Small intestine (tissue), 7 donors: ENCODE data around the gene CACNG4. TPM values are rescaled to one million over a fixed set of nuclear protein-coding genes. Genes with fewer than 3 reads are reported as not detected.
"Not testable (repeated sequence)": the region's sequence is repeated elsewhere in the genome, so short reads cannot be mapped to it uniquely, and the experiment has no call there.

Experiments used
- DNase-seq, 2 donors: peaks; one replicate each; pipeline versions ENCODE4 v3.0.0 to v3.0.0-alpha.2; 2013
- FAIRE-seq: peaks from 2 replicates; lab custom pipeline; 2012; peaks lifted over from hg19 to GRCh38; lab: Jason Lieb, UNC
- H3K27ac ChIP-seq, 3 donors: one replicate each; pipeline ENCODE4 v1.5.1; 2013; ENCODE audit warnings: low read length in 2 of 3, mild to moderate bottlenecking in 2 of 3, control low read depth in 1 of 3, inconsistent platforms in 1 of 3, low read depth in 1 of 3, moderate library complexity in 1 of 3
- H3K27me3 ChIP-seq, 3 donors: one replicate each; pipeline ENCODE4 v1.6.1; 2013; ENCODE audit warnings: low read length in 3 of 3, inconsistent platforms in 1 of 3; ENCODE audit not compliant: control insufficient read depth in 3 of 3, insufficient read depth in 3 of 3
- H3K36me3 ChIP-seq, 3 donors: one replicate each; pipeline ENCODE4 v1.6.1; 2013; ENCODE audit warnings: low read length in 3 of 3, inconsistent platforms in 1 of 3, low read depth in 1 of 3, mild to moderate bottlenecking in 1 of 3, moderate library complexity in 1 of 3; ENCODE audit not compliant: control insufficient read depth in 3 of 3, insufficient read depth in 2 of 3
- H3K4me1 ChIP-seq, 3 donors: one replicate each; pipeline ENCODE4 v1.6.1; 2013; ENCODE audit warnings: low read length in 2 of 3, inconsistent platforms in 1 of 3, low read depth in 1 of 3, mild to moderate bottlenecking in 1 of 3, moderate library complexity in 1 of 3; ENCODE audit not compliant: control insufficient read depth in 3 of 3, insufficient read depth in 2 of 3
- H3K4me3 ChIP-seq, 3 donors: one replicate each; pipeline ENCODE4 v1.5.1; 2013; ENCODE audit warnings: low read length in 3 of 3, control low read depth in 1 of 3, inconsistent platforms in 1 of 3, low read depth in 1 of 3, mild to moderate bottlenecking in 1 of 3, moderate library complexity in 1 of 3
- H3K9me3 ChIP-seq, 2 donors: one replicate each; pipeline ENCODE4 v1.6.1; 2013; ENCODE audit warnings: low read depth in 1 of 2, low read length in 1 of 2; ENCODE audit not compliant: control insufficient read depth in 2 of 2, insufficient read depth in 1 of 2
- WGBS, 3 donors: extraction: QIAGEN DNeasy Blood & Tissue Kit; methylation state at CpG; one replicate each; pipeline ENCODE4 v1.1.7; 2013; 5-methylcytosine and 5-hydroxymethylcytosine counted together
- polyA plus RNA-seq, 4 donors: library from polyadenylated mRNA; stranded (reverse) in 3 of 4; unstranded in 1 of 4; fragments of 200-250 nt in 3 of 4; fragments of 120-200 nt in 1 of 4; gene quantifications; one replicate each; pipeline versions ENCODE4 v1.2.1 to v1.2.3, GENCODE V29; 2013
- donor health status: healthy with polysubstance abuse.
- donor health status: control.
- donor health status: control.
- donor health status: Bipolar disorder and iron deficiency.
- donor health status: healthy.

The CACNG4 gene
- polyA plus RNA-seq, 4 donors: 0.27 to 0.64 (median 0.51) TPM; not detected in 1

DNA sequence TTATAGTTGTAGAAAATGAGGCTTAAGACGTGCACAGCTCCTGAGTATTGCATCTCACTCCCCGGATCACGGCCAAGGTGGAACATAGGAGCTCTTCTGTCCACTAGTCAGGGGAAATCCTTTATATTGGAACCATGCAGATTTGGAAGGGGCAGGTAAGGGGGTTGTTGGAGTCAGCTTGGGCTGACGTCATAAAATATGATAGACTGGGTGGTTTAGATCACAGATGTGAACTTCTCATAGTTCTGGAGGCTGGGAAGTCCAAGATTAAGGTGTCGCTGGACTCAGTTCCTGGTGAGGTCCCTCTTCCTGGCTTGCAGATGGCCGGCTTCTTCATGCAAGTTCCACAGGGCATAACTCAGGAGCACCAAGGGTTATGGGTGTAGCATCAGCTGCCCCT lies 5.6 kb downstream of the CACNG4 start:
- Histone ChIP-seq H3K4me3 (no peak overlapping the region), H3K4me1 (no peaks in the 10 kb centered on the region), H3K27ac (no peak overlapping the region), H3K9me3 (no peaks in the 10 kb centered on the region), H3K36me3 (no peaks in the 10 kb centered on the region), H3K27me3 (peaks cover 2 to 31% (median 21%) of the 10 kb centered on the region in 3 donors)
- DNase-seq (no peak), FAIRE-seq (no peak)
- WGBS, 3 donors: 77 to 85% (median 80%) methylated on average over 6 of the region's 6 CpGs

DNA sequence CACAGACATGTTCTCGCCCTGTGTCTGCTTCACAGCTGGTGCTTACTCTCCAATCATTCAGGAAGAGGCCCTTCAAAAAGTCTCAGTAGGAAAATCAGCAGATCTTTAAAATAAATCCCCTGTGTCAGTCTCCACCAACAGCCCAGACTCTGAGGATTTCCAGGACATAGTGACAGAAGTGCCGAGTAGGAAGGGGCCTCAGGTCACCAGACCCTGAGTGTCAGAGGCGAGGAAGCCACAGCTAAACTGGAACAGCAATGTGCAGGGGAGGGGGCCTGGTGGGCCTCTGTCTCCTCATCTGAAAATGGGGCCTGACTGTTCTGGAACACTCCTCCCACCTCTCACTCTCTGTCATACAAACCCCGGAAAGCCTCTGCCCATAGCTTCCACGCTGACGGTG lies 6.3 kb downstream of the CACNG4 start:
- H3K9me3 ChIP-seq: no peaks in the 10 kb centered on the region
- no peak for FAIRE-seq
- peaks cover 0 to 26% (median 19%) of the 10 kb centered on the region in 3 donors for H3K27me3 ChIP-seq
- H3K27ac ChIP-seq: no peak overlapping the region
- H3K4me3 ChIP-seq: no peak overlapping the region
- WGBS, 3 donors: 74 to 82% (median 80%) methylated on average over 6 of the region's 6 CpGs
- DNase-seq: no peak
- H3K4me1 ChIP-seq: no peaks in the 10 kb centered on the region
- H3K36me3 ChIP-seq: no peaks in the 10 kb centered on the region

DNA sequence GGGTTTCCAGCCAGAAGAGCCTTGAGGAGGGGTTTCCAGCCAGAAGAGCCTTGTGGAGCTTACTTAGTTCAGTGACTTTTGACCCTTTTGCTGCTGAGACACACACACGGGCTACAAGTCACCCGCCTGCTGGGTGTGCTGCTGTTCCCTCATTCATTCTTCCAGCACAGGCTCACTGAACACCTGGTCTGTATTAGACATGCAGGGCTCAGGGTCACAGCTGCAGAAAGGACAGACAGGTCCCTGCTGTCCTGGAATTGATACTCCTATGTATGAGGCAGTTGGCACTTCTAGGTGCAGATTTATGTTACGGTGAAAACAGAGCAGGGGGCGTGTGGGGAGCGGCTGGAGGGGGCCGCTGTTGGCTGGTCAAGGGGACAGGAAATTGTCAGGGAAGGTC lies 6.8 kb downstream of the CACNG4 start:
- Histone ChIP-seq H3K4me3 (no peak overlapping the region), H3K27ac (no peak overlapping the region), H3K27me3 (peaks cover 0 to 21% (median 19%) of the 10 kb centered on the region in 3 donors), H3K4me1 (no peaks in the 10 kb centered on the region), H3K36me3 (no peaks in the 10 kb centered on the region), H3K9me3 (no peaks in the 10 kb centered on the region)
- no peak for DNase-seq
- FAIRE-seq: no peak
- 64 to 72% (median 71%) methylated on average over 6 of the region's 6 CpGs for WGBS, 3 donors

DNA sequence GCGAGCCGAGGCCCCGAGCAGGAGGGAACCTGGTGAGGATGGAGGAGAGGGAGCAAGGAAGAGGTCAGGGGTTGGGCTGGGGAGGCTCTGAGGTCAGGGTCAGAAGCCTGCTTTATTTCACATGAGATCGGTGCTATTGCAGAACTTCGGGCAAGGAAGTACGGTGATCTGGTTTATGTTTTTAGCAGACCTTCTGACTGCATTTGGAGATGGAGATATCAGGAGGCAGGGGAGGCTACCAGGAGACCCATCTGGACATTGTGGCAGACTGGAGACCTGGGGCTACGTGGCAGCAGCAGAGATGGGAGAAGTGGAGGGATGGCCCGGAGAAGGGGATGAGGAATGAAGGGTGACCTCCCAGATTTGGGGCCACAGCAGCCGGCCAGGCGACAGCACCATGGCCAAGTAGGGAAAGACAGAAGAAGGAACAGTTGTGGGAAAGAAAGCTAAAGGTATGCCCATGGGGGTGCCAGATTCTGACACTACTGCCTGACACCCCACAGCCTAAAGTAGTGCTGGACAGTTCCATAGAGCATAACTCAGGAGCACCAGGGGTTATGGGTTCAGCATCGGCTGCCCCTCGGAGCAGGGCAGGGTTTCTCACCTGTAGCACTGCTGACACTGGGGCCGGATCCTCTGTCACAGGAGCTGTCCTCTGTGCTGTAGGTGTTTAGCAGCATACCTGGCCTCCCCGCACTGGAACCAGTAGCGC lies 7.4 kb downstream of the CACNG4 start:
- Histone ChIP-seq H3K27me3 (peaks cover 0 to 16% (median 15%) of the 10 kb centered on the region in 3 donors), H3K27ac (no peak overlapping the region), H3K4me3 (no peak overlapping the region), H3K36me3 (no peaks in the 10 kb centered on the region), H3K4me1 (no peaks in the 10 kb centered on the region), H3K9me3 (no peaks in the 10 kb centered on the region)
- DNase-seq (no peak), FAIRE-seq (no peak)
- WGBS, 3 donors: 81 to 85% (median 84%) methylated on average over 15 of the region's 15 CpGs

DNA sequence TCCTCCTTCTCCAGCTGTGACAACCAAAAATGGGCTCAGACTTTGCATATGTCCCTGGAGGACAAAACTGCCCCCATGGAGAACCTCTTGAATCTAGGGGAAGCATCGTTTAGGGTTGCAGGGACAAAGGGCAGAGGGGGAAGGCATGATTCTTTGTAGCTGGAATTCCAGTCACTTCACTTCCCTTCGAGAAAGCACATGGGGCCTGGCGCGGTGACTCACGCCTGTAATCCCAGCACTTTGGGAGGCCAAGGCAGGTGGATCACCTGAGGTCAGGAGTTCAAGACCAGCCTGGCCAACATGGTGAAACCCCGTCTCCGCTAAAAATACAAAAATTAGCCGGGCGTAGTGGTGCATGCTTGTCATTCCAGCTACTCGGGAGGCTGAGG lies 7.9 kb downstream of the CACNG4 start:
- not testable (repeated sequence) for H3K9me3 ChIP-seq, DNase-seq, H3K4me3 ChIP-seq, H3K36me3 ChIP-seq, FAIRE-seq, H3K27ac ChIP-seq, H3K4me1 ChIP-seq
- peaks cover 0 to 11% (median 10%) of the 10 kb centered on the region in 3 donors for H3K27me3 ChIP-seq
- WGBS, 3 donors: 73 to 80% (median 76%) methylated on average over 10 of the region's 10 CpGs

DNA sequence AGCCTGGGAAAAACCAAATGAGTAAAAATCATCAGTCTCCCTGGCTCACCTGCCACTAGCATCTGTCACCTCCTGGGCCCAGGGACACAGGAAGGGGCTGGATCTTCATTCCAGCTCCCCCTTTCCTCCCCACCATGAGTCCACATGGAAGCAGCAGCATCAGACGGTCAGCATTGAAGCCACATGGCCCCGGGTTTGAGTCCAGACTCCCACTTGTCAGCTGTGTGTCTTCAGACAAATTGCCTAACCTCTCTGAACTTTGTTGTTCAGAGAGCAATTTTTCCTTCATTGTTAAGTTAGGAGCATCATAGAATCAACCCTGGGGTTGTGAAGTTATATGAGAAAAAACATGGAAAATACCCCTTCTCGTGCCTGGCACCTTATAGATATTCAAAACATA lies 10.7 kb downstream of the CACNG4 start:
- DNase-seq (no peak), FAIRE-seq (no peak)
- H3K36me3 ChIP-seq: no peaks in the 10 kb centered on the region
- WGBS, 3 donors: 79 to 81% (median 79%) methylated on average over 3 of the region's 3 CpGs
- no peaks in the 10 kb centered on the region for H3K4me1 ChIP-seq
- H3K4me3 ChIP-seq: no peak overlapping the region
- peaks cover 0 to 11% (median 2%) of the 10 kb centered on the region in 3 donors for H3K27me3 ChIP-seq
- H3K27ac ChIP-seq: no peak overlapping the region
- no peaks in the 10 kb centered on the region for H3K9me3 ChIP-seq

DNA sequence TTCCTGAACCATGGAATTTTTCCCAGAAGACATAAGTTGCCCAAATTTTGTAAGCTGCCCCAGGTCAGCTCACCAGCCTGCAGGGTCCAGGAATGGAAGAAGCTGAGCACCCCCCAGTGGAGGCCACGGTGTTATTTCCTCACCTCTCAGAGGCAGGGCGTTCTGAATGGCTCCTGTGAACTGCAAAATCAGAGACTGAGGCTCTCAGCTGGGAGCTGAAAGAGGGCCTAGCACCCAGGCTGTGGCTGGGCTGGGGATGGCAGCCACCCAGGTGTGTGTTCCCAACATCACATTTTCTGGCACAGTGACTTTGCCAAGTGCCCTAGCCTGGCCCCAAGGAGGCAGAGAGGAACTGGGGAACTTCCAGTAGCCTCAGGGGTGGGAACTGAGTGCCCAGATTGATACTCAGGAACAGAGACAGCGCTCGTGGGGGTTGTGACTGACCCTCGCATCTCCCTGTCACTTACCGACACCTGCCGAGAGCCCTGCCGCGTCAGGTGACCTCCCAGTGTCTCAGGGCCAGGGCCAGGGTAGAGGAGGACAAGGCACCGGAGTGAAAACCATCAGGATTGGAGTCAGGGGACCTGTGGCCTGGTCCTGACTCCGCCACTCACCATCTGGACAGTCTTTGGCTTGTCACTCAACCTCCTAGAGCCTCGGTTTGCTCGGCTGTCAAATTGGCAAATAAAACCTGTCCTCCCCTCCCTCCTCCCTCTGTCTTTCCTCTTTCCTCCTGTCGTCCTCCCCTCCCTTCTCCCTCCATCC lies 11.3 kb downstream of the CACNG4 start:
- Histone ChIP-seq H3K27ac (no peak overlapping the region), H3K4me3 (no peak overlapping the region), H3K36me3 (no peaks in the 10 kb centered on the region), H3K4me1 (no peaks in the 10 kb centered on the region), H3K27me3 (peaks cover 0 to 11% (median 0%) of the 10 kb centered on the region in 3 donors), H3K9me3 (no peaks in the 10 kb centered on the region)
- 56 to 59% (median 56%) methylated on average over 14 of the region's 14 CpGs for WGBS, 3 donors
- no peak for DNase-seq
- no peak for FAIRE-seq

DNA sequence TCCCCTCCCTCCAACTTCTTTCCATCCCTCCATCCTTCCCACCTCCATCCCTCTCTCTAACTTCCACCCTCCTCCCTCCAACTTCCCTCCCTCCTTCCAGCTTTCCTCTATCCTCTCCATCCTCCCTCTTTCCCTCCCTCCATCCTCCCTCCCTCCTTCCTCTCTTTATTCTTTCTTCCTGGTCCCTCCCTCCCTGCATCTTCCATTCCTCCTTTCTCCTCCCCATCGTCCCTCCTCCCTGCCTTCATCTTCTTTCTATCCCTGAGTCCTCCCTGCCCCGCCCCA lies 11.8 kb downstream of the CACNG4 start:
- FAIRE-seq (no peak), DNase-seq (no peak)
- no peaks in the 10 kb centered on the region for H3K4me1 ChIP-seq
- 53 to 68% (median 57%) methylated on average over 2 of the region's 2 CpGs for WGBS, 3 donors
- no peaks in the 10 kb centered on the region for H3K9me3 ChIP-seq
- no peak overlapping the region for H3K27ac ChIP-seq
- no peak overlapping the region for H3K4me3 ChIP-seq
- H3K36me3 ChIP-seq: no peaks in the 10 kb centered on the region
- H3K27me3 ChIP-seq: peaks cover 0 to 11% (median 0%) of the 10 kb centered on the region in 3 donors
